Activated CD4-positive, alpha-beta T cell treated with anti-CD3 and anti-CD28 coated beads for 1 hour (primary cell): ENCODE measurements around the gene BRI3.

Experiments
- DNase-seq: peaks from one replicate; pipeline ENCODE4 v3.0.0-alpha.2; 2020

BRI3 gene

DNA sequence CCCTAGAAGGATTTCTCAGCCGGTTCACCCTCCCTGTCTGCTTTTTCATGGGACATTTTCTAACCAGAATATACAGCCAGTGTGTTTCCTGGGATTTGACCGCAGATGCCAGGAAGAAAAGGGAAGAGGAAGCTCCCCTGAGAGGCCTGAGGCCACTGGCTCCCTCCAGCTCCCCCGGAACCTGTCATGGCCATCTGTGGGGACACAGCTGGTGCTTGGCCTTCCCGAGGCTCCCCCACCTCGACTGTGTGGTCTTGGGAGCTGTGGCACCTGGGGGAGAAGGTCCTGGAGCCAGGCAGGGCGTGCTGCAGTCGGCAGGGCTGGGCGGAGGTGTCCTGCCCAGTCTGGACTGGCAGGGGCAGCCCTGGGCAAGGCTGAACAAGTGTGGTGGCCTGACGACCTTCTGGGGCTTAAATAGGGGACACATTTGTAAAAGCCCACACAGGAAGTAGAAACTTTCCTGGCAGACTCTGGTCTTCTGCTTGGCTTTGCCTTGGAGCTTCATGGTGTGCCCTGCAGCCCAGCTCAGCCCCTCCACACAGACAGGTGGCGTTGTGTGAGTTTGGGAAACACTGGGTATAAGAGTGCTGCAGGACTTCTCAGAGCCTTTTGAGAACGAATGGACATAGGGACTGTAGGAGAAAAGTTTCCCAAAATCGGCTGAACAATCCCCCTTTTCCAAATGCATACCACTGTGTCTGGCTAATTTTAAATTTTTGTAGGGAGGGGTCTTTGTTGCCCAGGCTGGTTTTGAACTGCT lies 6.8 kb downstream of the BRI3 start:
- no peak for DNase-seq

DNA sequence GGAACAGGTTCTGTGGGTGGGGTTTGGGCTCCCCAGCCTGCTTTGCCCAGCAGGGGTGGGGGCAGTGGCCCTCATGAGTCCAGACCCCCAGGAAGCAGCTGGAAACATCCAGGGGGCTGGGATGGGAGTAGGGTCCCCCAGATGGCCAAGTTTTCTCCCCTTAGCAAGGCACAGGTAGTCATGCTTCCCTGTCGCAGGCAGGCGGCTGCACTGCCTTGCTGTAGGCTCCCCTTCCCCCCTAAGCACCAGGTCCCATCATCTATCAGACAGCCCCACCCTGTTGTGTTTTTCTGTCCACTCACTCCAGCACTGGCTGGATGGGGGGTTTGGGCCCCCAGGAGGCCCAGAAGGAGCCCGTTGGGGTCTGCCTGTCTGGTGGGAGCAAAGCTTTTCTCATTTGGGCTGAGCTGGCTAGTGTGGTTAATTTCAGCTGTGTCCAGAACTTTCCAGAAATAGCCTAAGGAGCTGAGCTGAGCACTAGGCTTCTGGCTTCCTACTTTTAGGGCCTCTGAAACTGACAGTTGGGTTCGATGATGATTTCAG lies 7.9 kb downstream of the BRI3 start:
- DNase-seq = no peak

DNA sequence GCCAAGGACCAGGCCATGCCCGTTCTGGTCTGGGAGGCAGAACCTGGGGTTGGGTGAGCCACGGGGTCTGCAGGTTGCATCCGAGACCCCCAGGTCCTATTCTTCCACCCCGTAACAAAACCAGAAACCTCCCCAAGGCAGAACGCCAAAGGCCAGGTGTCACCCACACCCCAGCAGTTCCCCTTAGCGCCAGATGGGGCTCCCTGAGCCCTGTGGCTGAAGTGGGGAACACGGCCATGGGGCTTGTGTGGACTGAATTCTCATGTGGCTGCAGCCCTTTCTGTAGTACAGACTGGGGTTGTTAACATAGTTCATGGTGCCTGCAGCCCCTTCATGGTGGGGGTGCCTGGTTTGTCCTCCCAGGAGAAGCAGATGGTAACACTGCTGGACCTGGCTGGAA lies 10.2 kb downstream of the BRI3 start:
- no peak for DNase-seq

DNA sequence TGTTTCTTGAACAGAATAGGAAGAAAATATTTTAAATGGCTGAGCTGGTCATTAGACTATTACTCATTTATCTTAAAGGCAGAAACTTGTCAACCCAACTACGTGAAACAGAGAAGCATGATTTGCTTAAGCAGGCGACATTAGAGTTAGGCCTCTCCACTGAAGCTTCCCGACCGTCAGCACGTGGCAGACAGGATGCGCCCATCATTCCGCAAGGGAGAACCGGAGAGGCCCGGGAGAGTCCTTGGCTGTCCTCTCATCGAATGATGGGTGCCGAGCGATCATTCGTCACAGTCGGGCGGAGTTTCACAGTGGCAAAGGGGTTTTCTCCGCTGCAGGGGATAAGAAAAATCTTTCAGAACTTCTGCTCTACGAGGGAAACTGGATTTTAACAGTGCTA lies 11.8 kb downstream of the BRI3 start:
- DNase-seq = no peak

DNA sequence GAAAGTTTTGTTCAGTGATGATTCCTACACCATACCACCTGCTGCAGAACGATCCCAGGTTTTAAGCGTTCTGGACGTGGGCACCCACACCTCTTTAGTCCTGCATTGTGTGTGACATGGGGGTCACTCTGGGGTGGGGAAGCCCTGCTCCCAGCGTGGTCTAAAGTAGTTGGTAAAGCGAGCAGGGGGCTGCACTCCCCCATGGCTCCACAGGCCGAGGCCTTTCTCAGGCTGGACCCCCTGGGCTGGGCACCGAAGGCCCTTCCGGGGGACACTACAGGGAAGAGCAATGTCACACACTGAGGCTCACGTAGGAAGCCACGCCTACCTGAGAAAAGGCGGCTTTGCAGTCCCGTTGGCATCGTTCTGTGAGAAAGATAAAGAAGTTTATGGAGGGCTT lies 12.3 kb downstream of the BRI3 start:
- no peak for DNase-seq

DNA sequence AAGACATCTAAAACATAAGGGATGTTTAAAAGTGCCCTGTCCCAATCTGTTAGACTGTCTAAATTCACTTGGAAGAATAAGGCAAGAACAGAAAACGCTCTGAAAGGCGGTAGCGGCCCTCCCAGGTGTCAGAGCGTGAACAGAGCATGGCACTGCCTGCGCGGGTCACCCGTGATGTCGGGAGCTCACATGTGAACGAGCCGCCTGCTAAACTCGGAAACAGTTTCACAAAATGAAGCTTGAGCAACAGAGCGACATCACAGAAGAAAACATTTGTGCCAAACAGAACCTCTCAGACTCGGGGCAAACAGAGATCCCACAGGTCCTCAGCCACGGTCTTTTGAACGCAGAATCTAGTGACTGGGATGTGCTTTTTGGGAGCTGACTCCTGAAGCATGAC lies 12.8 kb downstream of the BRI3 start:
- no peak for DNase-seq

DNA sequence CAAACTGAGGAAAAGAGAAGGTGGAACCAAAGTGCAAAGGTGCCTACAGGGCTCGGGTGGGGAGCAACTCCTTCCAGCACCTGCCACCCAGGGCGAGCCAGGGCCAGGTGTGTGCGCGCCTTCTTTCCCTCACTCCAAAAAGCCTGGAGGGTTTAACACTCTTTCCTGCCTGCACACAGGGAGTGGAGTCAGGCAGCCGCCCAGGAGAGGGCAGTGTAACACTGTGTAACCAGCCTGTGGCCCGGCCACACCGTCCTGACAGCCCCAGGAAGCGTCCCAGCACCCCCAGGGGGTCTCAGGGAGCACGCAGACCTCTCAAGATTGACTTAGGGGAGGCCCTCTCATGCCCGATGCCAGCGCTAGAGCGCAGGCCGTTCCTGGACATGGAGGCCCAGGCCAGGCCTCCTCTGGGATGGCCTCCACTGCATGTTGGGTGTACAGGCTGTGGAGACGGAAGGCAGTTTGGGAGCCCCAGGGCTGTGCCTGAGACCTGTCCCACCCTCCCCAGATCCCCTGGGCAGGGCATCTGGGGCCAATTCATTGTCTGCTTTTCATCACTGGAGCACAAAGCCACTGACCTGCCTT lies 13.4 kb downstream of the BRI3 start:
- no peak for DNase-seq

DNA sequence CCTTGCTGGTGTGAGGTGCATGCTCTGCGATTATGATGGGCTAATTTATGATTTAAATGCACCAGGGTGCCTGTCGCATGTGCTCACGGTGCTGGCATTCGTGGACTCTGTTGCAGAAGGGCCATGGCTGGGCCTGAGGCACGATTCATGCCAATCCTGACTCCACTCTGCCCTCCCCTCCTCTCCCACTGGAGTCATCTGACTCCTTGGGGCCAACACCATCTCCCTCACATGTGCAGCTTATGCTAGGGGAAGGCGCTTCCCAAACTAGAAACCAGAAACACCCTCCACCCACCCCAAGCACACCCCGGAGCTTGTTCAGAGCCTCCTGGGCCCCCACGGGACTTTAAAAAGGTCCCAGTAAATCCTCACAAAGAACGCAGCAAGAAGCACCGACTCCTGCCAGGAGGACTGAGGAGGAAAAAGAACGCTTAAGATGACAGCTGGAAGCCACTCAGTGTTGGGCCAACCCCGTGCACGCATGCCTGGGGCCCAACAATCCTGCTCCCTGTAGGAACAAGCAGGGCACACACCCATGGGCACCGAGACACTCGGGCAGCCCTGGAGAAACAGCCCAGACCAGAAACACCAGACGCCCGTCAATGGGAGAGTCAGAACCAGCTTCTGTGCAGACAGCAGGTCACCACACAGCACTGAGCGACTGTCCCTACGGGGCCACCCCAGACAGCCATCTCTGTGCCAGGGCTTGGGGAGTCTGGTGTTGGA lies 14.1 kb downstream of the BRI3 start:
- no peak for DNase-seq

DNA sequence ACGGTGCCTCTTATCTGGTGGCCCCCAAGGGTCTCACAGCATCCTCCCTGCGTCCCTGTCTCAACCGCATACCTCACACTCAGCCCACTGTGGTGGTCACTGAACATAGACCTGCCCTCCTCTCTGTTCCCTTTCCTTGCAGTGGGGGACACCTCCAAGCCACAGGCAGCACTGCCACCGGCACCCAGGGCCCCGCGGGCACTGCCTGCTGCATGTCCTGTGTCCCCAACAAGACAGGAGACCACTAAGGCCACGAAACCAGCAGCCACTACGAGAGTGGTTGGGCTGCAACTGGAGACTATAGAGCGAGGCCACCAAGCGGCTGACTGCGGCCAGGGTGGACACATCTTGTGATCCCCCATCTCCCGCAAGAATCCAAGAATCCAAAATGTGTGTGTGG lies 15.3 kb downstream of the BRI3 start:
- no peak for DNase-seq

DNA sequence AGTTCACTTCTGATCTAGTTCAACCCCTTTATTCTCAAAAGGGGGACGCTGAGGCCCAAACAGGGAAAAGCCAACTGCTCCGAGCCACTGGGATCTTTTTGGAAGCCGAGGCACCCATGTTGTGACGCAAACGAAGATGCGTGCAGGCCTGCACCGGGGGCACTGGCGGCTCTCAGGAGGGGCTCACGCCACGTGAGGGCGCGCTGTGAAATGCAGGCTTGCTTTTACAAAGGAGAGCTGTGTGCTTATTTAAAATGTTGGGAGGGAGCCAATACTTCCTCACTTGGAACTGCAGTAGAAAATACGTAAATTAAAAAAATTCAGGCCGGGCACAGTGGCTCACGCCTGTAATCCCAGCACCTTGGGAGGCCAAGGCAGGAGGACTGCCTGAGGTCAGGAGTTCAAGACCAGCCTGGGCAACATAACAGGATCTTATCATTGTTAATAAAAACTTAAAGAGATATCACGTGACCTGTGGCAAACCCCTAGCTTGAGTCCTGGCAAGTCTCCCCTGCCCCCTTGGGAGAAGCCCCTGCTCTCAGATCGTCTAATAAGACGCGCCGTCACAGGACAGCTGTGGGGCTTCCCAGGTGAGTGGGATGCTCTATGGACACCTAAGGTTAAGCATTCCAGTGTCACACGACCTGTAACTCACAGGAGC lies 16.3 kb downstream of the BRI3 start:
- no peak for DNase-seq

DNA sequence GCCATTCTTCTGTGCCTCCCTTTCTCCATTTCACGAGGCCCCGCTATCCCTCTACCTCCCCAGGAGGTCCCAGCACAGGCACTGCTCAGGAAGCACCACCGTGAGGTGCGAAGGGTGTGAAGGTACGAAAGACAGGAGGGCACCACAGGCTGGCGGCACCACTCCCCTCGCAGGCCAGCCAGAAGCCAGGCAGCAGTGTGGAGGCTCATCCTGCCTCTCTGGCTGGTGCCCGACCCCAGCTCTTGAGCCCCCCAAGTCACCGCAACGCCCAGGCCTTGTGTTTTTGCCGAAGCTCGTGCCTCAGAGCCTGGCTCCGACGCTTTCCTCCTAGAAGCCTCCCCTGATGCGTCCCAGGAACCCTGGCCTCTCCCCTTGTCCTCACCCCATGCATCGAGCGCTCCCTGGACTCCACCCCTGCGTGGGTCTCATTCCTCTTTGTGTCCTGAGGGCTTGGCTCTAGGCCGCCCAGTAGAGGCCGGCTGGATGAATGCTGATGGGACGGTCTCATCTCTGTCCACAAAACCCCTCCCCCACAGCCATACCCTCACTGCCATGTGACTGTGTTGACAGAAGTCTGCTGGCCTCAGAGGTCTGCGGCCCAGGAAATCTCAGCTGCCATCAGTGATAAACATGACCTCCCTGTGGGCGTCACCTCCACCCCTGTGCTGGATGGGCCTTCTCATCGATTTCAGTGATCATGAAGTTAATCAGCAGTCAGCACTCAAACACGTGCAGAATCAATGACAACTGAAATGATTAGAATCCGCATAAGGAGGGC lies 19.3 kb downstream of the BRI3 start:
- DNase-seq = no peak

DNA sequence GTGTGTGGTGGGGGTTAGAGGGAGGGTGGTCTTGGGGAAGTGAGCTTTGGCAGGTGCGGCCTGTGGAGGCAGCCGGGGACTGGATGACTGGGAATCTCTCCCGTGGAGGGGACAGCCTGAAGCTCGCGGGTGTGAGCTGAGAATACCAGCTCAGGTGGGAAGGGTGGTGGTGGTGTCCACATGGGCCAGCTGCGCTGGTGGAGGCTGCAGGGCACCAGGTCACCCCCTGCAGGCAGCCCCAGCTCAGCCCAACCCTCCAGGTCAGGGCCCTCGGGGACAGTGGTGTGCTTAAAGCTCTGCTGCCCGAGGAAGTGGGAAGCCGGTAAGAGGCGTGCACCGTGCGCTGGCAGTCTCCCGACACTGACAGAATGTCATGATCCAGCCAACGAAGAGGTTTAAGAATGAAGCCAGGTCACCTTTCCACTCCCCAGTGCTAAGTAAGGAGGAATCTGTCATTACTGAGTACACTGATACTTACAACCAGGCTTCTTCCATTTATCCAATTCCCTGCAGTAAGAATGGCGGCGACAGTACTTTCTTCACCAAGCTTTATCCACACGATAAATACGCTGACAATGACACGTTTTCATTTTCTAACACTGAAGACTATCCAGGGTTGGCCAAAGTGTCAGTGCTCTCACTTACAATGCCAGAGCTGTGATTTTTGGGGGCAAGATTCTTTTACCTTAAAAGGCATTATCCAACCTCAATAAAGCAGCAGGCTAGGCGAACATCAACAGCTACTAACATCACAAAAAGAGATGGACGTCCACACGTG lies 20.4 kb downstream of the BRI3 start:
- DNase-seq = no peak

DNA sequence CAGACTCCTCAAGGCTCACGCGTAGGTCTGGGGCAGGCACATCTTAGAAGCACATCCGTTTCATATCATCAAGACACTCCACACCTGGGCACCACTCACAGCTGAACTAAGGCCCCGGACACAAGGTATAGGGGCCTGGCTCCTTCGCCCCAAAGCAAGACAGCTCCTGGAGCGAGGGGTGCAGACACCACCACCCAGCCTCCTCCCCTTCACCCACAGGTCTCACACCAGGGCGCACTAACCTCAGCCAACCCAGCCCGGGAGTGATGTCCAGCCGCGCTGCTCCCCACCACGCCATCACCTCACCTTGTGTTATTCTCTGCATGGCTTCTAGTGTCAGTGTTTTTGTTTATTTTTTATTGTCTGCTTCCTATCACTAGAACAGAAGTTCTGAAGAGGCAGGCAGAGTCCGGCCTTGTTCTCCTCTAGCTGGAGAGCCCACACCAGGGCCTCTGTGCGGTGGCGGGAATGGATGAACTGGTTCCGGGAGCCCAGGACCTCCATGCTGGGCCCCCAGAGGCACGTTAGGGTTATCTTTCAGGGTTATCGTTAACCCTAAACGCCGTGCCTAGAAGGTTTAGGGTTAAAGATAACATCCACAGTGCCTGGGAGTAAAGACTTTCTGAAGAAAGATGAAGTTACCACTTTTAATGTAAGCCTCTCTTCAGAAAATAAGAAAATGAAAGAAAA lies 21.8 kb downstream of the BRI3 start:
- no peak for DNase-seq

DNA sequence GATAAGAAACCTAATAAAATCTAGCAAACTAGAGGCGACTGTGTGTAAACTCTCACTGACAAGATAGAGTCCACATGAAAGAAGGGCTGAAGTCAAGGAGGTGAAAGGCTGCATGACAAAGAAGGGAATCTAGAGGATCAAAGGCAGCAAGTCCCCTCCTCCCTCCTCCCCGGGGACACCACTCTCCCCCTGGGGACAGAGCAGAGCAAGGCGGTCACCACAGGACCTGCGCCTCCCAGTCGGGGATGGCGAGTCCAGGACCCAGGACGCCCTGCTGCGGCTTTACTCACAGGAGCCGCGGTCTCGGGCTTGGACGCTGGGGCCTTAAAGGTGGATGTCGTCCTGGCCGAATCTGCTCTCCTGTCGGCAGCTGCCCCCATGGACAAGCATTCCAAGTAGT lies 22.4 kb downstream of the BRI3 start:
- DNase-seq = no peak

DNA sequence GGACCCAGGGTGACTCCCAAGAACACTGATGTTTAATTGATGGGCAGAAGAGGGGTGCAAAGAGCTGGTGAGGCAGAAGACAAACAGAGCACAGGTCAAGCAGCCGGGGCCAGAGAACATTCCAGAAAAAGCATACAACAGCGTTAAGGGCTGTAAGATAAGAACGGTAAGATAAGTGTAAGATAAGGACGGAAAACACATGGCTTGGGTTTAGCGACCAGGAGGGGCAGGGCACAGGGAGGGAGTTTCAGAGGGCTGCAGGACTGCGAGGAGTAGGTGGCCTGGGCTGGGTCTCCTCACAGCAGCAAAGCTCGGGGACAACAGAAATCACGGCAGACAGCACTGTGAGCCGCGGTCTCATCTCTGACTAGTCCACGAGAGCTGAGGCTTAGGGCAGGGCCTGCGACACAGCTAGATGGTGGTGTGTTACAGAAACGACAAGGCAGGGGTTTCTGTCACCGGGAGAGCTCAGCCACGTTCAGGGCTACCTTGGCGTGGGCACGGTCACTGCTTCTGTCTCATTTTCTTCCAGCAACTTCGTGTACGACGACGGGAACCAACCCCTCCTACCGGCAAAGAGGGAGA lies 24.6 kb downstream of the BRI3 start:
- no peak for DNase-seq

DNA sequence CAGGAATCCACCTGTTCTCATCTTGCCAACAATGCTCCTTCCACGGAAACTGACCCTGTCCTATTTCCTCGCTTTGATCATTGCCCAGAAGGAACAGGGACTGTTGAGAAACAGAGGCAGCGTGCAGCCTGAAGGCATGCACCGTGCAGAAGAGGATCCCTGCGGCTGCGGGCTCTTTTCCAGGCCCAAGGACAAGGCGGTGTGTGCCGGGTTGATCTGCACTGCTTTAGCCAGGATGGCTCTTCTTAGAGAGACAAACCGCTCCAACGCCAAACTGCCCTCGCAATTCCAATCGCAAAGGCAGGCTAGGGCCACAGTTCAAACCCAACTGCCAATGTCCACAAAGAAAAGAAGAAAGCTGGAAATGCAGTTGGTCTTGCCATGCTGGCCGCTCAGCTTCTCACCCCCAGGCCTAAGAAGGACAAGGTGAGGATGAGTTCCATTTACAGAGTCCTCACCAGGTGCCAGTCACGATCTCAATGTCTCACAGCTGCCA lies 26.5 kb downstream of the BRI3 start:
- no peak for DNase-seq

DNA sequence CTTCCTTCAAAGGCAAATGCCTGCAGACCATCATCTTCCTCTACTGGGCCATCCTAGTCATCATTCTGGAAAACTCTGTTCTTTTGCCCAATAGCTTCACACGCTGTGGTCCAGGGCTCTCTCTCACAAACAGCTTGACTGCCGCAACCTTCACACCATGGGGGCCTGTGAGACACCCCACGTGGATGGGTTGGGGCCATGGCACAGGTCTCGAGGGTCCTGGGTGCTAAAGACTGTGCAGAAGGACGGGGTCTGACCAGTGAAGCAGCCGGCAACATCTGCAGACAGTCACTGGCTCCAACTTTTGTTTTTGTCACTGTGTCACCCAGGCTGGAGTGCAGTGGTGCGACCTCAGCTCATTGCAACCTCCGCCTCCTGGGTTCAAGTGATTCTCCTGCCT lies 28.1 kb downstream of the BRI3 start:
- DNase-seq = no peak

DNA sequence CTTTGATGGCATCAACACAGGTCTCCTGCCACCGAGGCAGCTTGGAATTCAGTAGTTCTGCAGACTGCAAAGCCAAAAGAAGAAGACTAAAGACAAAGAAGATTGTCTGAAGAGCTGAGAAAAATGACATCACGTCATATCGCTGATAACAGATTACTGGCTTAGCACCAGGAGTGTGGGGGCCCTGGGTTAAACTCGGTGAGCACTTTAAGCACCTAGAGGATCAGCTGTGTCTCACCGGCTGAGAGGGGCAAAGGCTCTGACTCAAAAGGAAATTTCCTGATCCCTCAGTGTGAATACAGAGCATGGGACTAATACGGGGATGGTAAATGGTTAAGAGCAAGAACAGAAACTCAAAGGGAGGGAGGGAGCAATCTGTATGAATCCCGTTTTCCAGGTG lies 30.7 kb downstream of the BRI3 start:
- no peak for DNase-seq

DNA sequence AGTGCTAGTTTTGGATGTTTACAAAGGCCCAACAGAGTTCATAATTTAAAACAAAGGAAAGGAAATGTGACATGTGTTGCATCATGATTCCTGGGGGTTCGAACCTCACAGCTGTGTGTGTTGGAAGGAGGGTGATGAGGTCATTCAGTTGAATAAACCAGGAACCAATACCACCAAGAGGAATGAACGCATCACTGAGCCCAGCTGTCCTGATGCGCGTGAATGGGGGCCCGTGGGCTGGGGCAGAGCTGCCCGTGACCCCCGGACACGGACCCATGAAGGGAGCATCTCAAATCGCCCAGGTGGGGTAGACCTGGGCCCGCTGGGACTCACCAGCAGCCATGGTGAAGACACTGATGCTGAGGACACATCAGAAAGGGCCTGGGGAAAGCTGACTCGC lies 33.0 kb downstream of the BRI3 start:
- DNase-seq = no peak

DNA sequence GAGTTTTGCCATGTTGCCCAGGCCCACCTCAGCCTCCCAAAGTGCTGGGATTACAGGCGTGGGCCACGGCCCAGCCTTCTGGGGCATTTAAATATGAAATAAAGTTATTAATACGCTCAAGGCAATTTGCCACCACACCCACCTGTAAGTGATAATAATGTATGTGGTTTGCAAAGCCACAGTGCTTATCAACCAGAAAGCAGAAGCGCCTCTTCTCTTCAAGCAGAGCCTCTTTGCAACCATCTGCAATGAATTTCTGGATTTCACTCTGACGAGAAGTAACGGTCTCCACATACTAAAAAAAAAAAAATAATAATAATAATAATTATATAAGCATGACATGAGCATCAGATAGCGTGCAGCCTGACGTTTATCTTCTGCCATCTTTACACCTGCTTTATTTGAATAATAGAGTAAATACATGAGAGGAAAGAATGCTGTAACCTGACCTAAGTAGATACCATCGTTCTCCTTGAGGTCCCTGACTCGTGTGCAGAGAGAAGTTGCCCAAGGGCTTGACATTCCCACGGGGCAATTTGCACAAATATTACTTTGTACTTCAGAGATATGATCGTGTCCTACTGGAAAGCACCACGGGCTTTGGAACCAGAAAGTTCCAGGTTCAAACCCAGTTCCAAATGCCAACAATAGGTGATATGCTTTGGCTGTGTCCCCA lies 34.0 kb downstream of the BRI3 start:
- no peak for DNase-seq
